Measurements from ENCODE around the gene BCAR3.

DNA sequence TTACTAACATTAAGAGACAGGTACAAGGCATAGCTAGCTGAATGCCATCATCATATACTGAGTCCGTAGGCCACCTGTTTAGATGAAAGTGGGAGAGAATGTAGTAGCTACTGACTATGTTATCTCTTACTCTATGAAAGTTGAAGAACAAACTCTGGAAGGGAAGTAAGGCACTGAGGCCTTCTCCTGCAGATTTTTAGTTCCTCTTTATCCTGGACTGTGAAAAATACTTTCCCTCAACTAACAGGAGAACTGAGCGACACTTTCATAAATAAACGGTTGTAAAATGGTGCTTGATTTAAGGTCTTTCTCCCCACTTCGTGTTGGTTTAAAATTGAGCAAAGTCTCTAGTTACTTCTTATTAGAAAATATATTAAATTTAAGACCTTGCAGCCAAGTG, 131.8 kb downstream of the BCAR3 start:
- TF ChIP-seq, protein P1, sequence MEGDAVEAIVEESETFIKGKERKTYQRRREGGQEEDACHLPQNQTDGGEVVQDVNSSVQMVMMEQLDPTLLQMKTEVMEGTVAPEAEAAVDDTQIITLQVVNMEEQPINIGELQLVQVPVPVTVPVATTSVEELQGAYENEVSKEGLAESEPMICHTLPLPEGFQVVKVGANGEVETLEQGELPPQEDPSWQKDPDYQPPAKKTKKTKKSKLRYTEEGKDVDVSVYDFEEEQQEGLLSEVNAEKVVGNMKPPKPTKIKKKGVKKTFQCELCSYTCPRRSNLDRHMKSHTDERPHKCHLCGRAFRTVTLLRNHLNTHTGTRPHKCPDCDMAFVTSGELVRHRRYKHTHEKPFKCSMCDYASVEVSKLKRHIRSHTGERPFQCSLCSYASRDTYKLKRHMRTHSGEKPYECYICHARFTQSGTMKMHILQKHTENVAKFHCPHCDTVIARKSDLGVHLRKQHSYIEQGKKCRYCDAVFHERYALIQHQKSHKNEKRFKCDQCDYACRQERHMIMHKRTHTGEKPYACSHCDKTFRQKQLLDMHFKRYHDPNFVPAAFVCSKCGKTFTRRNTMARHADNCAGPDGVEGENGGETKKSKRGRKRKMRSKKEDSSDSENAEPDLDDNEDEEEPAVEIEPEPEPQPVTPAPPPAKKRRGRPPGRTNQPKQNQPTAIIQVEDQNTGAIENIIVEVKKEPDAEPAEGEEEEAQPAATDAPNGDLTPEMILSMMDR (IDR thresholded peaks at IDR 0.05): no peak
- no peak for TF ChIP-seq POLR2AphosphoS5 (IDR thresholded peaks at IDR 0.05; ENCODE audit: insufficient read depth in 1 of 2, low read depth in 1 of 2)

Data from vagina (tissue), 2 donors.